Measurements from ENCODE around the gene CGB2. TPM values are rescaled to one million over a fixed set of nuclear protein-coding genes. Genes with fewer than 3 reads are reported as not detected.
A peak's percentile ranks its signal among the peaks of the same experiment; 100 is the strongest.

CGB2 gene
- total and polyA plus RNA-seq, 2 experiments from 2014 or later, result not detected

DNA sequence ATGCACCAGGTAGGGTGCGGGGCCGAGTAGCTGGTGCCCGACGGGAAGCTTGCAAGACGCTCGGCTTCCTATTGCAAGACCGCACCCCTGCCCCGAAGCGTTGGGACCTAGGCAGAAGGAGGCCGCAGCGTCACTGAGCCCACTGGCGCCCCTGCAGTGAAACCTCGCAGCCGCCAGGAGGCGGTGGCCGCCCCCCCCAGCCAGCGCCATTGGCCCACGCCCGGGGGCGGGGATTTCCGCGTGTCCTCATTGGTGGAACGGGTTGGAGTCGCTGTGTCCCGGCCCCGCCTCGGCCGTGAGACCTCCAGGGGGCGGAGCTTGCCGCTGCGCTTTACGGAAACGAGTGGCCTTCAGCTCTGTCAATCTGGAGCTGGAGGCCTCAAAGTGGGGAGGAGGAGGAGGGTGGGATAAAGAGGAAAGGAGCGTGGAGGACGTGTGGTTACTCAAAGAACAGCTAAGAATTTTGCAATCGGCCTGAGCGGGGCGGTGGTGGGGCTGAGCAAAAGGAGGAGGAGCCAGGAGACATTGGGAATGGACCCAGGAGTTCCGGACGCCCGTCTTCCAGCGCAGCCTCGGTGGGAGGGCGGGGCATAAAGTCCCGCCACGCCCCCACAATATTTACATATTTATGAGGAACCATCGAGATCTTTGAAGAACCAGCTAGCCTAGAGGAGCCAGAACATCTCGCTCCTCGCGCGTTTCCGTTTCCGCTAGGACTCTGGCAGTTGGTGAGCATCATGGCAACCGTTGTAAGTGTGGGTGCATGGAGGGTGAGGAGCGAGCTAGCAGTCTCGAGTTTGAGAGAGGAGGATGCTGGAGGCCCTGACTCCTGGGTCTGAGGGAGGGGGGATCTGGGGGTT, 38.3 kb upstream of the CGB2 start, which contains the start of the genes GYS1 and RUVBL2:
Gene GYS1, minus strand, starts transcription at position 135 of the 860 bp plus-strand sequence. CDS start 197 bp downstream, outside the sequence.
Gene RUVBL2, plus strand, starts transcription at position 713 of the 860 bp plus-strand sequence. Its CDS starts 25 bp downstream, at position 738.
- no peak for TF ChIP-seq EZH2phosphoT487 (IDR thresholded peaks at IDR 0.05; ENCODE audit: insufficient read depth, low read depth)
- TF ChIP-seq EZH2 (IDR thresholded peaks at IDR 0.05; ENCODE audit: insufficient read depth, poor library complexity, severe bottlenecking), result no peak
- H3K36me3 ChIP-seq (ENCODE audit: low read depth), result peaks cover 3% of the 10 kb centered on the region; the same call in 1 of the 2 replicates
- peak within 1 kb of the TSS; percentile 97 for H3K4me3 ChIP-seq
- peak within 1 kb of the TSS; percentile 96 for H3K27ac ChIP-seq
- DNase-seq, result peak; percentile 100
- H4K20me1 ChIP-seq (ENCODE audit: insufficient read depth), result 0 out of 2 replicates have a peak, but pooled peaks cover 4% of the 10 kb centered on the region
- H3K9me2 ChIP-seq (ENCODE audit: insufficient read depth), result no peaks in the 10 kb centered on the region
- in situ Hi-C loops (cut with MboI), result no loop called here
- peak within 1 kb of the TSS; percentile 92 for H3K4me2 ChIP-seq (ENCODE audit: unreplicated experiment)
- 0 out of 2 replicates have a peak, but pooled peaks cover 2% of the 10 kb centered on the region for H3F3A ChIP-seq (ENCODE audit: insufficient read depth)
- no peaks in the 10 kb centered on the region for H3K27me3 ChIP-seq (replicated peaks; ENCODE audit: insufficient read depth)
- H3K79me2 ChIP-seq (ENCODE audit: insufficient read depth), result peaks cover 94% of the 10 kb centered on the region
- H3K9ac ChIP-seq, result peak within 1 kb of the TSS; percentile 99
- 1 to 2% methylated on average over 51 to 55 of the region's 56 CpGs for WGBS, 2 experiments (ENCODE audit: low coverage in 1 of 2, low lambda C conversion rate in 2 of 2, missing lambda C conversion rate in 2 of 2)
- H3K4me1 ChIP-seq (ENCODE audit: insufficient read depth), result peaks cover 17% of the 10 kb centered on the region; the same call in 1 of the 2 replicates
- peak within 1 kb of the TSS; percentile 65 for H2AFZ ChIP-seq
- no peaks in the 10 kb centered on the region for H3K9me3 ChIP-seq (ENCODE audit: low read depth)

DNA sequence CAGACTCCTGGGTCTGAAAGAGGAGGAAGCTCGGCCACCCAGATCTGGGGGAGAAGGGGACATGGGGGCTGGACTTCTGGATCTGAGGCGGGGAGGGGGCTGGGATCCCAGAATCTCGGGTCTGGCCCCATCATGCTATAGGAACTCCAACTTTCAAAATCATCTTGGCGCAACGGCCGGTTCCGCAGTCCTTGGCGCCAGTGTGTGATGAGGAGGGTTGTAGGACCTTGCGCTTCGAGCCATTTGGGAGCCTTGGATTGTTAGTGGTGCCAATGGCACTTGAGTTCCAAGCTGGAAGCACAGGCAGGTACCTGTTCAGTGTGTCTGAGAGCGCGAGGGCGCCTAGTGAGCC, 37.7 kb upstream of the CGB2 start:
- TF ChIP-seq EZH2 (IDR thresholded peaks at IDR 0.05; ENCODE audit: insufficient read depth, poor library complexity, severe bottlenecking) (no peak), EZH2phosphoT487 (IDR thresholded peaks at IDR 0.05; ENCODE audit: insufficient read depth, low read depth) (no peak)
- 1% methylated on average over 11 to 13 of the region's 13 CpGs for WGBS, 2 experiments (ENCODE audit: low coverage in 1 of 2, low lambda C conversion rate in 2 of 2, missing lambda C conversion rate in 2 of 2)
- Histone ChIP-seq H3K27me3 (replicated peaks; ENCODE audit: insufficient read depth) (no peaks in the 10 kb centered on the region), H4K20me1 (ENCODE audit: insufficient read depth) (0 out of 2 replicates have a peak, but pooled peaks cover 4% of the 10 kb centered on the region), H3K9me2 (ENCODE audit: insufficient read depth) (no peaks in the 10 kb centered on the region), H2AFZ (peak overlapping the region; percentile 65), H3K79me2 (ENCODE audit: insufficient read depth) (peaks cover 91% of the 10 kb centered on the region), H3F3A (ENCODE audit: insufficient read depth) (no peaks in the 10 kb centered on the region), H3K4me2 (ENCODE audit: unreplicated experiment) (peak overlapping the region; percentile 84), H3K27ac (peak overlapping the region; percentile 96), H3K4me1 (ENCODE audit: insufficient read depth) (peaks cover 17% of the 10 kb centered on the region; the same call in 1 of the 2 replicates), H3K36me3 (ENCODE audit: low read depth) (no peaks in the 10 kb centered on the region), H3K9me3 (ENCODE audit: low read depth) (no peaks in the 10 kb centered on the region), H3K9ac (peak overlapping the region; percentile 89), H3K4me3 (peak overlapping the region; percentile 82)
- in situ Hi-C loops (cut with MboI), result no loop called here
- DNase-seq, result peak; percentile 55

DNA sequence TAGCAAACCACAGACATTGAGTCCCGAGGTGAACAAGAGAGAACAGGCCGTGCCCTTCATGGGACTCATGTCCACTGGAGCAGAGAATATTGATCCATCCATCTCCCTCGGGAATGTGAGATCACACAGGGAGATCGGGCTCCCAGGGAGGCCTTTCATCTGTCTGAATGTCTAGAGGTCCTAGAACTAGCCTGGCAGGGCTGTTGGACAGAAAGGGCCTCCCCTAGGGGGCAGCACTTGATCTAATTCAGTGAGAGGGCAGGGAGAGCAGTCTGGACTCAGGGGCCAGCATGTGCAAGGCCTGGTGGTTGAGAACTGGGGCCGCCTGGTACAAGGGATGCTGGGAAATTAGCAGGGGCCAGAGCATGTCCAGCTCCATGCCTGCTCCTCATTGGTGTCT, 33.7 kb upstream of the CGB2 start:
- WGBS, 2 experiments (ENCODE audit: low coverage in 1 of 2, low lambda C conversion rate in 2 of 2, missing lambda C conversion rate in 2 of 2), result 76 to 79% methylated on average over 5 of the region's 5 CpGs
- in situ Hi-C loops (cut with MboI), result no loop called here
- peak; percentile 74 for DNase-seq
- Histone ChIP-seq H3K9ac (0 out of 2 replicates have a peak overlapping the region, but pooled peaks have one; percentile 7), H3K27ac (no peak overlapping the region), H3K4me2 (ENCODE audit: unreplicated experiment) (no peak overlapping the region), H3K9me2 (ENCODE audit: insufficient read depth) (no peaks in the 10 kb centered on the region), H3K4me3 (no peak overlapping the region), H4K20me1 (ENCODE audit: insufficient read depth) (no peaks in the 10 kb centered on the region), H3K9me3 (ENCODE audit: low read depth) (no peaks in the 10 kb centered on the region), H2AFZ (no peak overlapping the region), H3K27me3 (replicated peaks; ENCODE audit: insufficient read depth) (no peaks in the 10 kb centered on the region), H3K4me1 (ENCODE audit: insufficient read depth) (peaks cover 7% of the 10 kb centered on the region; the same call in 1 of the 2 replicates), H3F3A (ENCODE audit: insufficient read depth) (no peaks in the 10 kb centered on the region), H3K36me3 (ENCODE audit: low read depth) (no peaks in the 10 kb centered on the region; the same call in 1 of the 2 replicates), H3K79me2 (ENCODE audit: insufficient read depth) (peaks cover 65% of the 10 kb centered on the region)
- no peak for TF ChIP-seq EZH2 (IDR thresholded peaks at IDR 0.05; ENCODE audit: insufficient read depth, poor library complexity, severe bottlenecking)
- no peak for TF ChIP-seq EZH2phosphoT487 (IDR thresholded peaks at IDR 0.05; ENCODE audit: insufficient read depth, low read depth)

DNA sequence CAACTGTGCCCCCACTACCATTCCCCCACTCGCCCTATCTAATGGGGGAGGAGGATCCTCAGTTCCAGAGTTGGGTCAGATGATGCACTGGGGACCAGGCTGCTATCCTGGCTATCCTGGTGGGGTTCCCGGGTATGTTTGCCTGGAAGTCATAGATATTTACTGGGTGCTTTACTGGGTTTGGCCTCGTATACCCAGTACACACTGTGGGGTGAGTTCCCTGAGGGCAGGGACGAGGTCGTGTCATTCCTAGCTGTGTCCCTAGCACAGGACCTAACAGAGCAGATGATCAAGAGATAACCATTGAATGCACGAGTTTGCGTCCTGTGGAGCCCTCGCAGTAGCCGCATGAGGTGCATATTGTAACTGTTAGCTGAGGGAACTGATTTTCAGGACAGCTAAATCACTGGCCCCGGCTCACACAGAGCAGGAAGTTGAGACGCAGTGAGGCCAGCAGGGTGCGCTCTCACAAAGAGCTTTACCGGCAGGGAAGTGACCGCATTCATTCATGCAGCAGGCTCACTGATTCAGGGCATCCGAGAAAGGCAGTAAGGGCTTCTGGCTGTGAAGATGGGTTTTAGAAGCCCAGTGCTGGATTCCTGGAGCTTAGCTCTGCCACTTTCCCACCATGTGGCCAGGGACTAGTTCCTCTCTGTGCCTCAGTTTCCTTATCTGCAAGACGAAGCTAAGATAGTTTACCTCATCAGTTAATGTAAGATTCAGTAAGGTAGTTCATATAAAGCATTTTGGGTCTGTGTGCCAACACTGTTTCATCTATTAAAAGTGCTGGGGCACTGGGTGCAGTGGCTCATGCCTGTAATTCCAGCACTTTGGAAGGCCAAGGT, 32.0 kb upstream of the CGB2 start:
- Histone ChIP-seq H3K9me2 (ENCODE audit: insufficient read depth) (no peaks in the 10 kb centered on the region), H3F3A (ENCODE audit: insufficient read depth) (no peaks in the 10 kb centered on the region), H3K4me1 (ENCODE audit: insufficient read depth) (peaks cover 4% of the 10 kb centered on the region; the same call in 1 of the 2 replicates), H3K79me2 (ENCODE audit: insufficient read depth) (peaks cover 54% of the 10 kb centered on the region), H3K9me3 (ENCODE audit: low read depth) (no peaks in the 10 kb centered on the region), H3K9ac (no peak overlapping the region), H2AFZ (no peak overlapping the region), H3K27ac (no peak overlapping the region), H3K4me3 (no peak overlapping the region), H3K4me2 (ENCODE audit: unreplicated experiment) (no peak overlapping the region), H3K27me3 (replicated peaks; ENCODE audit: insufficient read depth) (no peaks in the 10 kb centered on the region), H4K20me1 (ENCODE audit: insufficient read depth) (no peaks in the 10 kb centered on the region), H3K36me3 (ENCODE audit: low read depth) (no peaks in the 10 kb centered on the region; the same call in 1 of the 2 replicates)
- peak; percentile 91 for DNase-seq
- TF ChIP-seq EZH2phosphoT487 (IDR thresholded peaks at IDR 0.05; ENCODE audit: insufficient read depth, low read depth), result no peak
- TF ChIP-seq EZH2 (IDR thresholded peaks at IDR 0.05; ENCODE audit: insufficient read depth, poor library complexity, severe bottlenecking), result no peak
- 36 to 39% methylated on average over 16 of the region's 16 CpGs for WGBS, 2 experiments (ENCODE audit: low coverage in 1 of 2, low lambda C conversion rate in 2 of 2, missing lambda C conversion rate in 2 of 2)
- in situ Hi-C loops (cut with MboI), result no loop called here
